Inferior parietal cortex (tissue), 1 donor: ENCODE data around the gene GARS1.
A peak's percentile ranks its signal among the peaks of the same experiment; 100 is the strongest.
"Not testable (repeated sequence)": the region's sequence is repeated elsewhere in the genome, so short reads cannot be mapped to it uniquely, and the experiment has no call there.

ENCODE experiments used
- DNase-seq: peaks from one replicate; pipeline ENCODE4 v3.0.0-alpha.2; 2016; ENCODE audit errors: extremely low spot score

Gene GARS1, protein sequence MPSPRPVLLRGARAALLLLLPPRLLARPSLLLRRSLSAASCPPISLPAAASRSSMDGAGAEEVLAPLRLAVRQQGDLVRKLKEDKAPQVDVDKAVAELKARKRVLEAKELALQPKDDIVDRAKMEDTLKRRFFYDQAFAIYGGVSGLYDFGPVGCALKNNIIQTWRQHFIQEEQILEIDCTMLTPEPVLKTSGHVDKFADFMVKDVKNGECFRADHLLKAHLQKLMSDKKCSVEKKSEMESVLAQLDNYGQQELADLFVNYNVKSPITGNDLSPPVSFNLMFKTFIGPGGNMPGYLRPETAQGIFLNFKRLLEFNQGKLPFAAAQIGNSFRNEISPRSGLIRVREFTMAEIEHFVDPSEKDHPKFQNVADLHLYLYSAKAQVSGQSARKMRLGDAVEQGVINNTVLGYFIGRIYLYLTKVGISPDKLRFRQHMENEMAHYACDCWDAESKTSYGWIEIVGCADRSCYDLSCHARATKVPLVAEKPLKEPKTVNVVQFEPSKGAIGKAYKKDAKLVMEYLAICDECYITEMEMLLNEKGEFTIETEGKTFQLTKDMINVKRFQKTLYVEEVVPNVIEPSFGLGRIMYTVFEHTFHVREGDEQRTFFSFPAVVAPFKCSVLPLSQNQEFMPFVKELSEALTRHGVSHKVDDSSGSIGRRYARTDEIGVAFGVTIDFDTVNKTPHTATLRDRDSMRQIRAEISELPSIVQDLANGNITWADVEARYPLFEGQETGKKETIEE

DNA sequence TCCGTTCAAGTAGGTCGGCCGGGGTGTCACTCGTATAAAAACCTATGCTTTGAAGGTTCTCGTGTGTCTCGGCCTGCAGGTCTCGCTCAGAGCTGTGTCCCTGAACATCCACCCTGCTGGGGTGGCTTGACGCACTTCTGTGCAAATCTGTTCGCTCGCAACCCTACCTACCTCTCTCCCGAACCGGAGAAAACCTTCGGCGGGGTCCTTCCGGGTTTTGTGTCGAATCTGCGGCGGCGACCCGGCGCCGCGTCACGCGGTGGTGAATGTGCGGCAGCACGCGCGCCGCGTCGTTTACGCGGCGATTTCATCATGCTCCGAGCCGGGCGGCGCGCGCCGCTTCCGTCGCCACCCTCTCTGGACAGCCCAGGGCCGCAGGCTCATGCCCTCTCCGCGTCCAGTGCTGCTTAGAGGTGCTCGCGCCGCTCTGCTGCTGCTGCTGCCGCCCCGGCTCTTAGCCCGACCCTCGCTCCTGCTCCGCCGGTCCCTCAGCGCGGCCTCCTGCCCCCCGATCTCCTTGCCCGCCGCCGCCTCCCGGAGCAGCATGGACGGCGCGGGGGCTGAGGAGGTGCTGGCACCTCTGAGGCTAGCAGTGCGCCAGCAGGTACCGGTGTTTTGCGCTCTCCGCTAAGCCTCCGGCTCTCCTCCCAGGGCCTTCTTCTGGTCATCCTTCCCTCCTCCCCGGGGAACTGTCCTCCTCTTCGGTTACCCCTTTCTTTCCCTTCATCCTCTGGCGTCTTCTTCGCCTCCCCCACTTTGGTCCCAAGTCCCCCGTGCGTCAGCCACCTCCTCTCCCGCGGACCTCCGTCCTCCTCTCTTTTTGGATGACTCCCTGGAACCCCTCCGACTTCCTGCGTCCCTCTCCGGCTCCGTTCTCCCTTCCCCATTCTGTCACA lies at the start of gene GARS1:
TSS of gene GARS1 (plus strand) at position 339 of the 896 bp plus-strand sequence. CDS start at position 383, 44 bp downstream.
- peak; percentile 90 for DNase-seq

DNA sequence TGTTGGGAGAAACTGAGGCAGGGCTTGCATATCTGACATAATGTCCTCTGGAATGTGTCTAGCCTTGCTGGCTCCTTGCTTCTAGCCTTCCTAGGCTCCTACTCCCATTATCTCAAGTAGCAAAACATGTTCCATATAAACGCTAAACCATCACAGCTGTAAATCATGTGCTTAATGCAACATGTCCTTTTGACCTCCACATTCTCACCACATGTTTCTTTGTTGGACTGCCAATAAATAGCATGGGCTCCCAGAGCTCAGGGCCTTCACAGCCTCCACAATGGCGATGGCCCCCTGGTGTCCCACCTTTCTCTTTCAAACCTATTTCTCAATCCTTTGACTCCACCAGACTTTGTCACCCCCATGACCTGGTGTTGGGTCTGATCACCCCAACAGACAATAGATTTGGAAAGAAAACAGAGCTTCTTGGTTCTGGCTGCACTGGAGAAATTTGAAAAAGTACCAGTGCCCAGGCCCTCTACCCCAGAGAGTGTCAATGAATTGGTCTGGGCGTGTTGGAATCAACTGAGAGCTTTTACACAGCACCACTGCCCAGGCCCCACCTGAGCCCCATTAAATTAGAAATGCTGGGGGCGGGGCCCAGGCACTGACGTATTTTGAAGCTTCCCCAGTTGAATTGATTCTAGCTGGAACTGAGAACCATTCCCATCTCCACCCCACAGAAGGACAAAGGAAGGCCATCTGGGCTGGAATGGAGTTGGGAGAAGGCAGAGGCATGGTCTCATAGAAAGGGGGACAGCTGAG lies 48.7 kb upstream of the GARS1 start:
- no peak for DNase-seq

- no peak for DNase-seq
Measured at GRCh38 chr7:30546596-30546995, 48.1 kb upstream of the GARS1 start.

DNA sequence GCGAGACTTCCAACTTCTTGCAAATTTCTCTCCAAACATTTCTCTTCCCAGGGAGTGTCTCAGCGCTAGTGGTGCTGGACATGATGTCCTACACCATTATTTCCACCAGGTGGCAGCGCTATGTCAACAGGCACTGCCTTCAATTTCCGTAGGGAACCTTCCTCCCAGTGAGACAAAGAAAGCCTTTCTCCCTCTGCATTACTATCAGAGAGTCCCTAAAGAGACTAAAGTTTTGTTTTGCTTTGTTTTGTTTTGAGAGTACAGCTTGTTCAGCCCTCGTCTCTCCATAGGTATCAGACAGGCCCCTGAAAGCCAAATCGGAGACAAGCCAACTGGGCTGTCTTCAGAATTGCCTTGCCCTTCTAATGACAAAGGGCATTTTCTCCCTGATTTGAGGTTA lies 45.8 kb upstream of the GARS1 start:
- peak; percentile 91 for DNase-seq

GRCh38 chr7:30549931-30550493 lies 44.7 kb upstream of the GARS1 start:
- no peak for DNase-seq

GRCh38 chr7:30552330-30552729 lies 42.3 kb upstream of the GARS1 start:
- DNase-seq, result no peak

GRCh38 chr7:30553141-30553540 lies 41.5 kb upstream of the GARS1 start:
- no peak for DNase-seq

GRCh38 chr7:30553546-30553945 lies 41.1 kb upstream of the GARS1 start:
- DNase-seq, result no peak

DNA sequence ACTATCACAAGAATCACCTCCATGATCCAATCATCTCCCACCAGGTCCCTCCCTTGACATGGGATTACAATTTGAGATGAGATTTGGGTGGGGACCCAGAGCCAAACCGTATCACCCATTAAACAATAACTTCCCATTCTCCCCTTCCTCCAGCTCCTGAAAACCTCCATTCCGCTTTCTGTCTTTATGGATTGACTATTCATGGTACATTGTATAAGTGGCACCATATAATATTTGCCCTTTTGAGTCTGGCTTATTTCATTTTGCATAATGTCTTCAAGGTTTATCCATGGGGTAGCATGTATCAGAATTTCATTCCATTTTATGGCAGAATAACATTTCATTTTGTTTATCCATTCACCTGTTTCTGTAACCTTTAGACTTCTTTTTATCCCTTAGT lies 39.2 kb upstream of the GARS1 start:
- no peak for DNase-seq

DNA sequence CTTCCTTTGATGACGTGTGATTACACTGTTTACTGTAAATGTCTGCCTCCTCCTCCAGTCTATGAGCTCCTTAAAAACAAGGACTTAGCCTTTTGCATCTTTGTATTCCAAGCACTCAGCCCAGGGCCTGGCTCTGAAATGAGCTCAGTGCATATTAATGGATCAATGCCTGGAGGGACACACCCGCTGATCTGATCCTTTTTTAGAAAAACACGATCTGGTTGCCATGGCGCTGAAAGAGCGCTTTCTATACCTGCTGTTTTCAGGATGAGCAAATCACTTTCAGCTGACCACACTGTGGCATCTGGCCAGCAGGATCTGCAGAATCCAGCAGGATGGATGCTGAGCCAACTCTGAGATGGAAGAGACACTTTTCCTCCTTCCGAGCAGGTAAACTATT lies 37.8 kb upstream of the GARS1 start:
- peak; percentile 68 for DNase-seq

DNA sequence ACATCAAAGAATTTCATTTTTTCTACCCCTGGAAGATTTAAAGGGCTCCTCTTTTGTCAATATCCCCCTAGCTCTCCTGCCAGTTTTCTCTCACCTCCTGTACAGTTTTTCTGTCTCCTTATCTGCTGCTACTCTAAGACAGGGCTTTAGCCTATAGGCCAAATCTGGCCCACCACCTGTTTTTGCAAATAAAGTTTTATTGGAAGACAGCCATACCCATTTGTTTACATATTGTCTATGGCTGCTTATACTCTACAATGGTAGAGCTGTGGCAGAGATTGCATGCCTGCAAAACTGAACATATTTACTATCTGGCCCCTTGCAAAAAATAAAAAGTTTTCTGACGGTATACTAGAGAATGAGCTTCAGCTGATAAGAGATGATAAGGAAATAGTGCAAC lies 37.4 kb upstream of the GARS1 start:
- no peak for DNase-seq

- no peak for DNase-seq
Measured at GRCh38 chr7:30559611-30560010, 35.1 kb upstream of the GARS1 start.

GRCh38 chr7:30561389-30561788 lies 33.3 kb upstream of the GARS1 start:
- DNase-seq, result peak; percentile 20

DNA sequence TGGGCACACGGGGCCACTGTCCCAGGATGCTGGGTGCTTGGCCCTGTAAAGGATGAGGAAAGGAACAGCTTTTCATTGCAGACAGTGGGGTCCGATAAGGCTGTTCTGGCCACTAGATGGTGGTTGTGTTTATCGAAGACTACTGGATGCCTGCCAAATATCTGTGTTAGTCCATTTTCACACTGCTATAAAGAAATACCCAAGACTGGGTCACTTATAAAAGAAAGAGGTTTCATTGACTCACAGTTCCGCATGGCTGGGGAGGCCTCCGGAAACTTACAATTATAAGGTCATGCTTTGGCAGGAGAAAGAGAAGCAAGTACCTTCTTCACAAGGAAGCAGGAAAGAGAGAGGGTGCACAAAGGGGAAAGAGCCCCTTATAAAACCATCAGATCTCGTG lies 32.2 kb upstream of the GARS1 start:
- DNase-seq, result peak; percentile 25

GRCh38 chr7:30562909-30563308 lies 31.8 kb upstream of the GARS1 start:
- DNase-seq, result no peak

- DNase-seq, result no peak
Measured at GRCh38 chr7:30563326-30563942, 31.2 kb upstream of the GARS1 start.

GRCh38 chr7:30564243-30564892 lies 30.3 kb upstream of the GARS1 start:
- DNase-seq, result peak; percentile 97

GRCh38 chr7:30566596-30566995 lies 28.1 kb upstream of the GARS1 start:
- no peak for DNase-seq

DNA sequence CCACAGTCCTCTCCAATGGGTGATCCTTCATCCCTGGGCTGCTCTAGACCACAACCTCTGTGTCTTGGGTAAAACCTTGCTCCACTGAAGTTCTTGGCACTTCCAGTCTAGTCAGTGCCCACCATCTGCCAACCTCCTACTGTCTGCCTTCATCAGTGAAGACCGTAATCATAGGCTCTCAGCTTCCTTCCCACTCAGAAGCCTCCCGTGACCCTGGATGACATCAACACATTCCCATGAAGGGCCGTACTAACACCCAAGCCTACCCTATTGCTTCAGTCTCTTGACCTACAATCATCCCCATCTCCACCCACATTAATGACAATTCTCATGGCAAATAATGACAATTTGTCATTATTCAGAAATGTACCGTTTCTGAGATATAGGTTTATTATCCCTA lies 27.6 kb upstream of the GARS1 start:
- DNase-seq, result no peak

DNA sequence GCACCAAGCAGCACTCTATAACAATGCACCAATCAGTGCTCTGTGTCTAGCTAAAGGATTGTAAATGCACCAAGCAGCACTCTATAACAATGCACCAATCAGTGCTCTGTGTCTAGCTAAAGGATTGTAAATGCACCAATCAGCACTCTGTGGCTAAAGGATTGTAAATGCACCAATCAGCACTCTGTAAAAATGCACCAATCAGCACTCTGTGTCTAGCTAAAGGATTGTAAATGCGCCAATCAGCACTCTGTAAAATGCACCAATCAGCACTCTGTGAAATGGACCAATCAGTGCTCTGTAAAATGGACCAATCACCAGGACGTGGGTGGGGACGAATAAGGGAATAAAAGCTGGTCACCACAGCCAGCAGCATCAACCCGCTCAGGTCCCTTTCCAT lies 24.4 kb upstream of the GARS1 start:
- DNase-seq, result not testable (repeated sequence)
